ACHN (cell line): ENCODE results near the gene RAB18.
"Not testable (repeated sequence)": the region's sequence is repeated elsewhere in the genome, so short reads cannot be mapped to it uniquely, and the experiment has no call there.

Experiments used
- DNase-seq: peaks from one replicate; pipeline ENCODE4 v3.0.0-alpha.2; 2015
- in situ Hi-C: cut with HindIII; loops from 2 replicates; pipeline ENCODE4 v1.10.0; 2017; ENCODE audit warnings: low sequenced_read_pairs, low pct_ligation_motif_present, low pct_unique_long_range_greater_than_20kb

The RAB18 gene

DNA sequence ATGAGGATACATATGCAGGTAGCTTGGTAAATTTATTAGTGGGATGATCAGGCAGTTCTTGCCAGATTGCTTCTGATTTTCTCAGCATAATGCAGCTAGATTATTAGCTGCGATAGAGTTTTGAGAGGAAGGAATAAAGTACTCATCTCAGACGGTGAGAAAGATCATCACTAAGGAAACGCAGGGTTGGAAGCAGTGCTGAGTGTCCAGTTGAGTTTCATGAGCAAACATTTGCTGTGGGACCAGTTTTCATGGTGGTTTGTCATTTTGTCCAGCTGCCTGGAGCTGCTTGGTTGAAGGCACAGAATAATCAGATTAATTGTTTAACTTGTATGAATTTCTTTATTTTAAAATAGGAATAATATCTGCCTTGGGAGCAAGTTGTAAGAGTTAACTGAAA lies 33.1 kb downstream of the RAB18 start:
- DNase-seq = no peak
- in situ Hi-C loops = no loop called here

DNA sequence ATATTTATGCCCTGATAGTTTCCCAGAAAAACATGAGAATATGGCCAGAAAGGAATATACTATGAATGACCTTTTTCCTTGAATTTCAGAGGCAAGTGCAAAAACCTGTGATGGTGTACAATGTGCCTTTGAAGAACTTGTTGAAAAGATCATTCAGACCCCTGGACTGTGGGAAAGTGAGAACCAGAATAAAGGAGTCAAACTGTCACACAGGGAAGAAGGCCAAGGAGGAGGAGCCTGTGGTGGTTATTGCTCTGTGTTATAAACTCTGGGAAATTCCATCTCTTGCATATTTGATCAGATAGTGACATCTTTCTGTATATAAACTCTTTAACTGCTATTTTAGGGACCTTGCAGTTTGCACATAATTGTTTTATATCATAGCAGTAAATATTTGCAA lies 33.7 kb downstream of the RAB18 start:
- DNase-seq = no peak
- in situ Hi-C loops = no loop called here

DNA sequence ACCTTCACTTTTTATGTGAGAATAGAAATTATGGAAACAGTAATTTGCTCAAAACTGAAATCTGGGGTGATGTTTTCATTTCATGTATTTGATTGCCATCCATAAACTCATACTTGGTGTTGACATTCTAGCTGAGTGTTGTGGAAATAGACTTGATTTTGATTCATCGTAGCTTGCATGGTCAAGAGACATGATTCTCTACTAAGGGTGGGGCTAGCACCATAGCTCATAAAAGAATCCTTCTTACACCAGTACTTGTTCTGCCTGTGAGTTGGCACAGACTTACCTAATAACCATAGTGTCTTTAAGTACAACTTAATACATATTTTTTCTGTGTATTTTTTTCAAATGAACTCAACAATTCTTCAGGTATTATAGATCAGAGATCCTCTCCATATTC lies 36.6 kb downstream of the RAB18 start:
- no peak for DNase-seq
- in situ Hi-C loops = no loop called here

DNA sequence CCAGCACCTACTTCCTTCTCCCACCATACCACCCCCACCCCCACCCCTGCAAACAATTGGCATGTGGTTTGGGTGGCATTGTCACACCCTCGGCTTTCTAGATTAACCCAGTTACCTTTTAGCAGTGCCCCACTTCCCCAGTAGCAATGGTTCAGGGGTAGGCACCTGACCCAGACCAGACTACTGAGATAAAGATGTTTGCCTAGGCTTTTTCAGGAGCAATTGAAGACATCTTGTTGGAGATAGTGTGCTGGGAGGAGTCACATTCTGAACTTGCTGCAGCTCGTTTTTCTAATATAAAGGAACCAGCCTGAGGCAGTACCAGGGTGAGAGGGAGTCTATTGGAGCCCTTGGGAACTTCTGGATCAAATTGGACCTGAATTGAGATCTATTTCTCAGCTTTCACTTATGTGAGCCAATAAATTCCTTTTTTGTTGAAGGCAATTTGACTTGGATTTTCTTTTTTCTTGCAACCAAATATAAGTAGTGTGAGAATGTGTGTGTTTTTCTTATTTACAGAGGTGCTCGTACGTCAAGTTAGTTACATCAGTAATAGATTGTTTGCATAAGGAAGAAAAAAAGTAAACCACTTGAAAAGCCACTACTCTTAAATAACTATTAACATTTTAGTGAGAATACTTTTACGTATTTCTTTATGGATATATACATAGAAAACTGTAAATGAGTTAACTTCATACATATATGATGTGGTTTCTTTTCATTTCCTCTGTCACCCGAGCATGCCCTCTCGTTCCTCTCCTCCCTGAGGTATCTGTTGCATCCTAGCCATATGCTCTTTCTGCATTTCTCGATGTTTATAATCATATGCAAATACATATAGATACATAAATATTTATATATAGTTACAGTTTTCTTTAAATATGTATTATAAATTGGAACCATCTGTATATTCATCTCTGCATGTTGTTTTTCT lies 38.0 kb downstream of the RAB18 start:
- DNase-seq = no peak
- in situ Hi-C loops = no loop called here

DNA sequence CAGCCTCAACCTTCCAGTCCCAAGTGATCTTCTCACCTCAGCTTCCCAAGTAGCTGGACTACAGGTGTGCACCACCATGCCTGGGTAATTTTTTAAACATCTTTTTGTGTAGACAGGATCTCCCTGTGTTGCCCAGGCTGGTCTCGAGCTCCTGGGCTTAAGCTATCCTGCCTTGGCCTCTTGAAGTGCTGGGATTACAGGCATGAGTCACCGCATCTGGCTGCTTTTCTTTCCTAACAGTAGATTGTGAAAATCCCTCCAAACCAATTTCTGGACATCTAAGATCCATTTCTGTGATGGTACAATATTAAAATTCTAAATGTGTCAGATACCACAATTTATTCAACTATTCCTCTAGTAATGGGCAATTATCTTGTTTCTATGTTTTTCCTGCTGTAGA lies 38.7 kb downstream of the RAB18 start:
- in situ Hi-C loops = no loop called here
- no peak for DNase-seq

DNA sequence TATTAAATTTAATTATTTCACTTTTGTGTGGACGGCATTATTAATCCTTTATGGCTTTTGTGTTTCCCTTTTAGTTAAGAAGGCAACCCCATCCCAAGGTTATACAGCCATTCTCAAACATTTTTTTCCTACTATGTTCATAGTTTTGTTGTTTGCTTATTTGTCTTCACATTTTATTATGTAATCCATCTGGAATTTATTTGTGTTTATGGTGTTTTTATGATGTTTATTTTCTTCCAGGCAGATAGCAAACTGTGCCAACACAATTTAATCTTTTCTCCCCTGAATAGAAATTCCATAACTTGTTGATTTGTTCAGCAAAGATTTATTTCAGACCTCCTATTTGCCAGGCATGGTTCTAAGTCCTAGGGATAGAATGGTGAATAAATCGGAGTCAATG lies 42.9 kb downstream of the RAB18 start:
- in situ Hi-C loops = no loop called here

DNA sequence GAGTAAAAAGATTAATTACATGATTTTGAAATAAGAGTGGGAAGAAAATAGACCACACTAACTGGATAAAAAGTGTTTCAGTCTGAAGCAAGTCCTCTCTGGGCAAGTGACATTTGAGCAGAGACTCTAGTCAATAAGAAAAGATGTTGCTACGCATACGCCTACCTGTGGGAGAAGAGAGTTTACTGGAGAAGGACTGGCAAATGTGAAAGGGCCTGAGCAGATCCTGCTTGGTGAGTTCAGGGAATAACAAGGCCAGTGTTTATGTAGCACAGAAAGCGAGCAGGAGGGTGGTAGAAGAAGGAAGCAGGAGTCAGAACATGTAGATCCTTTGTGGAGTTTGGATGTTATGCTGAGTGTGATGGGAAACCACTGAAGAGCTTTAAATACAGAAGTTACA lies 43.4 kb downstream of the RAB18 start:
- in situ Hi-C loops = no loop called here
- DNase-seq = no peak

More for the DNA sequence above, 42.9 kb downstream of the RAB18 start:
- DNase-seq = no peak

DNA sequence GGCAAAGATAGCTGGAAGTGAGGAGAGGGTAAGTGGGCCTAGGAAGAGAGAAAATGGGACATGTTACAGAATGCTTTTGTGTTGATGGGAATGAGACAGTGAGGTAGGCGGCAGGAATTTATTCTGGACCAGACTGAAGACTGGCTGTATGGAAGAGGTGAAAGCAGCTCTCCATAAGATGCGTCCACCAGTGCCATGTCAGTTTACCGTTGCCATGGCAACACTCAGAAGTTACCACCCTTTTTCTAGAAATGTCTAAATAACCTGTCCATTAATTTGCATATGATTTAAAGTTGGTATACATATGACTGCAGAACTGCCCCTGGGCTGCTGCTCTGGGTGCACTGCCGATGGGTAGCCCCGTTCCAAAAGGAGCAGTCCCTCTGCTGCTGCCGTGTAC lies 46.7 kb downstream of the RAB18 start:
- in situ Hi-C loops = no loop called here
- DNase-seq = no peak

DNA sequence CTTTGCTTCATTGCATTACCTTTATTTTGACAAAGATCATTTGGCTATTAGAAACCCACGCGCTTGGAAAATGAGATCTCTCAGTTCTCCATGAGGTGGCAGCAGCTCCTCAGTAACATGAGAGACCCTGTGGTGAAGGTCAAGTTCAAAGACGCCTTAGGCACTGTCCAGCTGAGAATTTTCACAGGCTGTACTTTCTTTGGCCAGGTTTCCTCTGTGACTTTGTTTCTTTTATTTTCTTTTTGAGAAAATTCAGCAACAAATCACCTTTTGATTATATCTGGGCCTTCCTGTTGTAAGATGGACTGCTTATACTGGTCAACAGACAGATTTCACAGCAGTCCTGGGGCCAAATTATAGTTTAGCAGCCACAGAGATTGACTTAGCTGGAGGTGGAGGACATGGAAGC lies 54.5 kb downstream of the RAB18 start:
- peak; percentile 56 for DNase-seq
- in situ Hi-C loops = no loop called here

DNA sequence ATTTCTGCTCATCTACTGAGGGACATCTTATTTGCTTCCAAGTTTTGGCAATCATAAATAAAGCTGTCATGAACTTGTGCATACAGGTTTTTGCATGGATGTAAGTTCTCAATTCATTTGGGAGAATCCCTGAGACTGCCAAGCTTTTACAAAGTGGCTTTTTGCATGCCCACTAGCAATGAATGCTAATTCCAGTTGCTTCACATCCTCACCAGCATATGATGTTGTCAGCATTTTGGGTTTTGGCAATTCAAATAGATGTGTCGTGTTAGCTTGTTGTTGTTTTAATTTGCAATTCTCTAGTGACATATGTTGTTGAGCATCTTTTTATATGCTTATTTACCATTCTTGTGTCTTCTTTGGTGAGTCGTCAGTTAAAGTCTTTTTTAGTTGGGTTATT lies 57.2 kb downstream of the RAB18 start:
- no peak for DNase-seq
- in situ Hi-C loops = no loop called here

DNA sequence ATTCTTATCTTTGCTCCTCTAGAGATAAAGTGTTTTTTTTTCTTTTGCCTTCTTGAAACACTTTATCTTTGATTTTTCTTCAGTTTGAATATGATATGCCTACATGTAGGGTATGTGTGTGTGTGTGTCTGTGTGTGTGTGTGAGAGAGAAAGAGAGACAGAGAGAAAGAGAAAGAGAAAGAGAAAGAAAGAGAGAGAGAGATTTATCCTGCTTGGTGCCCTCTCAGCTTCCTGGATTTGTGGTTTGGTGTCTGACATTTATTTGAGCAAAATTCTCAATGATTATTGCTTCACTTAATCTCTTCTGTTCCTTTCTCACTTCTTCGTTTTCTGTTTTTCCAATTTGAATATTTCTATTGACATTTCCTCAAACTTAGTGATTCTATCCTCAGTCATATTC lies 60.3 kb downstream of the RAB18 start:
- in situ Hi-C loops = no loop called here
- no peak for DNase-seq

DNA sequence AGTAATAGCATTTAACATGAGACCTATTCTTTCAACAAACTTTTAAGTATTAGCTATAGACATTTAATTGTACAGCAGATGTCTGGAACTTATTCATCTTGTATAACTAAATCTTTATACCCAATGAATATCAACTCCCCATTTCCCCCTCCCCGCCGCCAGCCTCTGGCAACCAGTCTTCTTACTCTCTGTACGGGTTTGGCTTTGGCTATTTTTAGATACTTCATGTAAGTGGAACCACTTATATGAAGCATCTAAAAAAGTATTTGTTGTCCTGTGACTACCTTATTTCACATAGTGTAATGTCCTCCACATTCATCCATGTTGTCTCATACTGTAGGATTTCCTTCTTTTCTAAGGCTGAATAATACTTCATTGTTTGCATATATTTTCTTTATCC lies 60.8 kb downstream of the RAB18 start:
- in situ Hi-C loops = no loop called here
- DNase-seq = no peak

DNA sequence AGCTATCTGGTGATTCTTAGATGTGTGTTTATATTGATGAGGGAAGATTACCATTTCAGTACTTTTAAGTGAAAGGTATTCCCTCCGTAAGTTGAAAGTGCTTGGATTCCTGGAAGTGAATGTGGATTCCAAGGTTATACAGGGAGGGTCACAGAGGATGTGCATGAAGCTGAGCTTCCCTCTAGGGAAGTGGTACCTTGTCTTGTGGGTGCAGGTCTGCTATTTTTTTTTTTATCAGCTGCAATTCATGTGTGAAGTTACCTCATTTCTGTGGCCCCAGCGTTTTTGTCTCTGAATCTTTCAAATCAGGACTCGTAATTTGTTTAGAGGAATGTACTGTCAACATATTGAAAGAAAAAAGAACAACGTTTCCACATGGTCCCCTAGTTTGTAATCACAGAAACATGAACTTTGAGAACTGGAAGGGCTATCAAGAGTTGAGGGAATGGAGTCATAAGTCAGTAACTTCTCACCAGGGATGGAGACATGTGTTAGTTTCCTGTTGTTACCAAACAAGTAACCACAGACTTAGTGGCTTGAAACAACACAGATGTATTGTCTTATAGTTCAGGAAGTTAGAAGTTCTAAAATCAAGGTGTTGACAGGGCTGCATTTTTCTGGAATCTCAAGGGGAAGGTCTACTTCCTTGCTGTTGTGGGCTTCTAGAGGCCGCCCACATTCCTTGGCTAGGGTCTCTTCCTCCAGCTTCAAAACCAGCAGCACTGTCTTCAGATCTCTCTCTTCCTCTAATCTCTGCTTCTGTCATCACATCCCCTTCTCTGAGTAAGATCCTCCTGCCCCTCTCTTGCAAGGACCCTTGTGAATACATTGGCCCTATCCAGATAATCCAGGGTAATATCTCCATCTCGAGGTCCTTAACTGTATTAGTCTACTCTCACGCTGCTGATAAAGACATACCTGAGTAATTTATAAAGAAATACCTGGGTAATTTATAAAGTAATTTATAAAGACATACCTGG lies 64.4 kb downstream of the RAB18 start:
- DNase-seq = no peak
- in situ Hi-C loops = no loop called here

DNA sequence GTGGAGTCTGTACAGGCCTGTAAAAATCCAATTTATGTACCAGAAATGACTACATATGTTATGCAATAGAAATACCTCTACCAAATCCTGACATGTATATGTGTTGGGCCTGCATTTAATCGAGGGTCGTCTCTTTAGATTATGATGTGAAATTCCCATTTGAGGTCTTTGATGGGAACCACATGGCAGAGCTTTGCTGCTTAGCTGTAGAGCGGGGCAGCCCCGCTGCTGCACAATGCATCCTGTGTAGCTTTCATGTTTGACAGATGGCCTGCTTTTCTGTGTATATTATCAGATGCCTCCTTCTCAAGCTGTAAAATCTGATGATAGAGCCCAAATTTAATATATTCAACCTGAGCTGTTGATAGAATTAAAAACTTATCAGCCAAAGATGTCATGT lies 65.8 kb downstream of the RAB18 start:
- in situ Hi-C loops = no loop called here

DNA sequence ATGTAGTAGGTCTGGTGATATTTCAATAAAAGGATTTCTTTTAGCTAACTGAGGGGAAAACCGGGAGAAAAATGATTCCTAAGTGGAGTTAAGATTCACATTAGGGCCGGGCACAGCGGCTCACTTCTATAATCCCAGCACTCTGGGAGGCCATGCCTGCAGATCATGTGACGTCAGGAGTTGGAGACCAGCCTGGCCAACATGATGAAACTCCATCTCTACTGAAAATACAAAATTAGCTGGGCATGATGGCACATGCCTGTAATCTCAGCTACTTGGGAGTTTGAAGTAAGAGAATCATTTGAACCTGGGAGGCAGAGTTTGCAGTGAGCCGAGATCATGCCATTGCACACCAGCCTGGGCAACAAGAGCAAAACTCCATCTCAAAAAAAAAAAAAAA lies 72.9 kb downstream of the RAB18 start:
- DNase-seq, in situ Hi-C loops: not testable (repeated sequence)

More for the DNA sequence above, 65.8 kb downstream of the RAB18 start:
- no peak for DNase-seq

DNA sequence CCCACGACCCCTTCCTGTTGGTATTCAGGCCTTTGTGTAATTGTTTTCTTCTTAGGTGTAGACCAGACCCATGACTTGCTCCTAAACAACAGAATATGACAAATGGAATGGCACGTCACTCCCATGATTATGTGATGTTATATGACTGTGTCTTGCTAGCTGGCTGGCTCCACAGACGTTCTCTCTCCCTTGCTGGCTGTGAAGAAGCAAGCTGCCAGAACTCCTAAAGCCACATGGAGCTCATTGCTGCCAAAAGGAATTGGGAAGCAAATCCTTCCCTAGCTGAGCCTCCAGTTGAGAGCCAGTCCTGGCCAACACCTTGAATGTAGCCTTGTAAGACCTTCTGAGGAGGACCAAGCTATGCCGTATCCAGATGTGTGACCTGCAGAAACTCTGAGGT lies 74.2 kb downstream of the RAB18 start:
- in situ Hi-C loops = no loop called here
- no peak for DNase-seq

DNA sequence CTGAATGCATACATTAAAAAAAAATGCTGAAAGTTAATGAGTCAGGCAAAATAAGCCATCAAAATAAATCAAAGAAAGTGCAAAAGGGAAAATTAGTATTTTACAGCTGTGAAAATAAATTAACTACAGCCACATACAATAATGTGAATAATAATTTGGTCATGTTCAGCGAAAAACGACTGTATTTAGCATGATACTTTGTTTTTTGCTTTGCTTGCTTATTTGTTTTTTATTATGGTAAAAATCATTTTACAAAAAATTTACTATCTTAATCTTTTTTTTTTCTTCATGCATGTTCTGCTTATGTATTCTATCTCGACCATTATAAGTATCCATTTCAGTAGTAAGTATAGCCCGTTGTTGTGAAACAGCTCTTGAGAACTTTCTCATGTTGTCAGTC lies 77.1 kb downstream of the RAB18 start:
- in situ Hi-C loops = no loop called here
- DNase-seq = no peak

DNA sequence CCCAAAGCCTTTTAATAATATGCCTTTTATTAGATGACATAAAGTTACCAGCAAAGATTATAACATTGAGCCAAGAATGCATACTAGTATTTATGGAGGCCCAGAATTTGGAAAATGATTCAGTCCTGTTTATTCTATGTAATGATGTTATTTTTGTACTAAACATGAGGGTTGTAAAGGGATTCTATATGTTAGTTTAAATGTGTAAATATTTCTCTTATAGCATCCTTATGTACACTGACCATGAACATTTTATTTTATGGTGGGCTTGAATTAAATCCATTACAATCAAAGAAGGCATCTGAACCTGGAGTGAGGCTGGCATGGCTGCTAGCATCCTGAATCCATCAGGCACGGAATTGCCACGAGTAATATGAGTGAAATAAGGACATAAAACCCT lies 80.2 kb downstream of the RAB18 start:
- in situ Hi-C loops = no loop called here
- no peak for DNase-seq
